H1 (cell line): ENCODE measurements around the gene CDC42. TPM values are rescaled to one million over a fixed set of nuclear protein-coding genes. Genes with fewer than 3 reads are reported as not detected.

ENCODE experiments used
- GTF2F1 ChIP-seq: IDR thresholded peaks from 2 replicates; pipeline ENCODE4 v1.6.1; 2012; ENCODE audit warnings: low read depth, low read length, improper control_type of control experiment, borderline replicate concordance
- KDM5A ChIP-seq: fragments of 200-600 bp; IDR thresholded peaks from 2 replicates; pipeline ENCODE4 v1.7.1; 2012; ENCODE audit warnings: mild to moderate bottlenecking, low read length, inconsistent platforms, mixed read lengths
- NRF1 ChIP-seq: IDR thresholded peaks from 2 replicates; pipeline ENCODE4 v1.6.1; 2011; ENCODE audit warnings: mild to moderate bottlenecking, low read depth, low read length, improper control_type of control experiment
- PHF8 ChIP-seq: fragments of 200-600 bp; sonication (generic); conservative IDR thresholded peaks from 2 replicates; pipeline ENCODE4 v1.7.1; 2012; ENCODE audit warnings: low read depth, mild to moderate bottlenecking, inconsistent platforms, low read length, moderate library complexity
- SIN3A ChIP-seq, 2 experiments: IDR thresholded peaks in 1 of 2; conservative IDR thresholded peaks in 1 of 2; 2 replicates each; pipeline ENCODE4 v1.6.1; 2011 to 2012; ENCODE audit warnings: low read length in 2 of 2, improper control_type of control experiment in 1 of 2, low read depth in 1 of 2, mild to moderate bottlenecking in 1 of 2
- SP1 ChIP-seq: IDR thresholded peaks from 2 replicates; pipeline ENCODE4 v1.6.1; 2011; ENCODE audit warnings: low read depth, low read length
- YY1 ChIP-seq: IDR thresholded peaks from 2 replicates; pipeline ENCODE4 v1.6.1; 2011; ENCODE audit warnings: low read depth, mild to moderate bottlenecking, low read length
- polyA plus RNA-seq, 7 experiments: library from polyadenylated mRNA; depleted of rRNA in 3 of 7; stranded (reverse) in 5 of 7; unstranded in 2 of 7; fragments of >200 nt in 5 of 7; fragments of 200-250 nt in 2 of 7; gene quantifications; 1 replicate in 5 of 7; 2 replicates in 1 of 7; 4 replicates in 1 of 7; pipeline versions ENCODE4 v1.2.1 to v1.2.3, GENCODE V29; 2011 to 2013; ENCODE audit warnings: missing spikeins in 2 of 7, mixed read lengths in 2 of 7
- total RNA-seq: library from RNA; stranded (reverse); fragmentation: NEBNext Ultra II Directional; extraction: Animal tissue kit (Norgen Biotek cat#: 25700); gene quantifications from 2 replicates; pipeline ENCODE4 v1.2.1, GENCODE V29; 2021
- TF ChIP-seq, protein P1 (sequence below): IDR thresholded peaks from 2 replicates; pipeline ENCODE4 v1.6.1; 2012; ENCODE audit warnings: inconsistent platforms

CDC42 gene
- total and polyA plus RNA-seq, 2 of the 8 experiments (the other 6 are each of a cell fraction or from before 2014, with no cell fraction given): 110 to 179 TPM

DNA sequence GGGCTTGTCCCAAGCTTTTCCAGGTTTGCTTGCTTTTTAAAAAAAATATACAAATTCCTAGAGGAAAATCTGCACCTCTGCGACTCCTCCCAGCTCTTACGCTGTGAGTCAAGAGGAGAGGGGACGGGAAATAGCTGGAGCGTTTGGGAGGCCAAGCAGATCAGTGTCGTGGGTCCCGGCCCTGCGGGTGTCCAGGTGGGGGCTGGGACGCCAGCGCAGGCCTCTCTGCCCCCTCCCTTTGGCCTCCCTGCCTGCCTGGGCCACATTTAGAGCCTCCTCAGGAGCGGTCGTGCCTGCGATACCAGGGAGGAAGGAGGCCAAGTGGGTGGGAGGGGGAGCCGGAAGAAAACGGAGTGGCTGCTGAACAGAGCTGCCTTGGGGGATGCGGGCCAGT is 81.4 kb downstream of the CDC42 start (continued):
- TF ChIP-seq KDM5A: no peak
- no peak for TF ChIP-seq YY1
- TF ChIP-seq SIN3A (conservative IDR thresholded peaks at IDR 0.05 in 1 of 2, IDR thresholded peaks at IDR 0.05 in 1 of 2; ENCODE audit: low read depth in 1 of 2, low read length in 2 of 2): no peak
- TF ChIP-seq SP1: no peak
- TF ChIP-seq, protein P1, sequence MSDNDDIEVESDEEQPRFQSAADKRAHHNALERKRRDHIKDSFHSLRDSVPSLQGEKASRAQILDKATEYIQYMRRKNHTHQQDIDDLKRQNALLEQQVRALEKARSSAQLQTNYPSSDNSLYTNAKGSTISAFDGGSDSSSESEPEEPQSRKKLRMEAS: no peak
- TF ChIP-seq GTF2F1: no peak
- TF ChIP-seq NRF1: no peak
- no peak for TF ChIP-seq PHF8
